Bronchial epithelial cell (primary cell): ENCODE results near the gene CCR5. TPM values are rescaled to one million over a fixed set of nuclear protein-coding genes. Genes with fewer than 3 reads are reported as not detected.

Source experiments
- DNase-seq: peaks from one replicate; pipeline ENCODE4 v3.0.0-alpha.2; 2010; ENCODE audit warnings: low read depth
- FAIRE-seq: peaks from 2 replicates; lab custom pipeline; 2011; peaks lifted over from hg19 to GRCh38; lab: Jason Lieb, UNC
- H3K27me3 ChIP-seq: 2 replicates; pipeline ENCODE4 v1.5.1; 2011; ENCODE audit warnings: low read length; ENCODE audit not compliant: control insufficient read depth, insufficient read depth
- H3K36me3 ChIP-seq: 2 replicates; pipeline ENCODE4 v1.5.1; 2011; ENCODE audit warnings: low read length; ENCODE audit not compliant: control insufficient read depth, insufficient read depth
- H3K4me3 ChIP-seq: 2 replicates; pipeline ENCODE4 v1.5.1; 2011; ENCODE audit warnings: mild to moderate bottlenecking, low read depth, low read length, control low read depth
- CTCF ChIP-seq: IDR thresholded peaks from 2 replicates; pipeline ENCODE4 v1.5.1; 2011; ENCODE audit warnings: mild to moderate bottlenecking, moderate library complexity, low read length, control low read depth, inconsistent platforms; ENCODE audit not compliant: insufficient read depth, severe bottlenecking
- total RNA-seq: library from RNA; depleted of rRNA; stranded (reverse); fragments of >200 nt; gene quantifications from 2 replicates; pipeline ENCODE4 v1.2.1, GENCODE V29; 2014

Gene CCR5
- total RNA-seq, 1 donor from 2014 or later, result not detected

- Histone ChIP-seq H3K27me3 (peaks cover 11% of the 10 kb centered on the region), H3K4me3 (no peak within 1 kb of the TSS), H3K36me3 (no peaks in the 10 kb centered on the region)
- FAIRE-seq (no peak), DNase-seq (no peak)
- no peak for TF ChIP-seq CTCF
Observed at GRCh38 chr3:46353647-46354410, 16.9 kb upstream of the CCR5 start, which contains the start of gene CCR2. Gene CCR2, plus strand, starts transcription at chr3:46354111. Its CDS starts 3,417 bp downstream, at chr3:46357528.

GRCh38 chr3:46354478-46354877, 16.3 kb upstream of the CCR5 start:
- H3K4me3 ChIP-seq, result no peak overlapping the region
- H3K36me3 ChIP-seq, result no peaks in the 10 kb centered on the region
- H3K27me3 ChIP-seq, result peaks cover 13% of the 10 kb centered on the region
- no peak for TF ChIP-seq CTCF
- DNase-seq, result no peak
- FAIRE-seq, result no peak

- no peaks in the 10 kb centered on the region for H3K36me3 ChIP-seq
- H3K4me3 ChIP-seq, result no peak overlapping the region
- DNase-seq (no peak), FAIRE-seq (no peak)
- H3K27me3 ChIP-seq, result peaks cover 13% of the 10 kb centered on the region
- TF ChIP-seq CTCF, result no peak
Observed at GRCh38 chr3:46354984-46355383, 15.8 kb upstream of the CCR5 start.

GRCh38 chr3:46356276-46356675, 14.5 kb upstream of the CCR5 start:
- no peak for TF ChIP-seq CTCF
- DNase-seq (no peak), FAIRE-seq (no peak)
- Histone ChIP-seq H3K4me3 (no peak overlapping the region), H3K36me3 (no peaks in the 10 kb centered on the region), H3K27me3 (peaks cover 13% of the 10 kb centered on the region)

GRCh38 chr3:46356909-46357308, 13.8 kb upstream of the CCR5 start:
- FAIRE-seq (no peak), DNase-seq (no peak)
- peaks cover 13% of the 10 kb centered on the region for H3K27me3 ChIP-seq
- no peak for TF ChIP-seq CTCF
- no peak overlapping the region for H3K4me3 ChIP-seq
- H3K36me3 ChIP-seq, result no peaks in the 10 kb centered on the region

- Histone ChIP-seq H3K27me3 (peaks cover 11% of the 10 kb centered on the region), H3K36me3 (no peaks in the 10 kb centered on the region), H3K4me3 (no peak overlapping the region)
- no peak for TF ChIP-seq CTCF
- DNase-seq (no peak), FAIRE-seq (peak; percentile 32)
Observed at GRCh38 chr3:46358466-46358865, 12.3 kb upstream of the CCR5 start.
